ENCODE results near the gene INPP4A.

INPP4A gene

DNA sequence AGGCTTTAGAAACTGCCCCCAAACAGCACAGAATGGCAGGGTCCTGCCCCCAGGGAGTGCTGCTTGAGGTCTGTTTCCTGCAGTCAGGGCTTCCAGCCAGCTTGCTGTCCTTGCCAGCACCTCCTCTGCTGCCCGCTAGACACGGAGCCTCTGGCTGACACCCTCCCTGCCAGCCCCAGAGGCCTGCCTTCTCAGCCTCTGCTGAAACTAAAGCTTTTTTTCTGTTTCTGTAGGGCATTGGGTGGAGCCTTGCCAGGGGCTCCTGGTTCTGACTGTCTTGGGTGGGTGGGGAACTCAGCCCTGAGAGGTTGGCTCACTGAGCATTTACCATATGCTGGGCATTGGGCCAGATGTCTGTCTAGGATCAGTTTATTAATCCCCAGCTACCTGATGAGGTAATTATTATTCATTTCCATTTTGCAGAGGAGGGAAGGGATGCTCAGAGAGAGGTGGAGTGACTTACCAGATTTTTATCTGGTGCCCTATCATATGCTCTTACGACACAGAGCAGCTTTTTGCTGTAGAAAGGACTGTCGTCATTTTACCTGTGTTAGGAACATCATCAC is 35.4 kb downstream of the INPP4A start:
- POLR2A ChIA-PET: no interaction called here
- no peak overlapping the region for H3K4me3 ChIP-seq (ENCODE audit: low read depth, low read length)

DNA sequence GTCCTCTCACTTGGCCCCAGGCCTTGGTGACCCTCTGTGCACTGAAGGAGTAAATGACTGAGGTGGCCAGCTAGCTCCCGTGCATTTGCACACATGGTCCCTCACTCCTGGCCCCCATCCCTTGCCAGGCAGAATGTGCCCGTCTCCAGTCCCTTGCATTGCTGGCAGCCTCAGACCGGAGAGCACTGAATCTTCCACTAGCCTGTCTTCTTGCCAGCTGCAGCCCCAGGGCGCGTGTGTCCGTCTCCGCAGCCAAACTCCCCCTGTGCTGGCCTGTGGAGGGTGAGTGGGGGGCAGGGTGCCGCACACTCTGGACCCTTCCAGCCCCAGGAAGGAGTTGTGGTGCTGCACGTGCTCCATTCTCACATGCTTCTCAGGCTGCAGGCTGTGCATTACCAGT is 35.9 kb downstream of the INPP4A start:
- CTCF ChIA-PET: no interaction called here
- POLR2A ChIA-PET: no interaction called here

More for the DNA sequence above, 35.4 kb downstream of the INPP4A start:
- Histone ChIP-seq H3K36me3 (ENCODE audit: control insufficient read depth in 2 of 2, insufficient read depth in 1 of 2, low read length in 2 of 2) (no peaks in the 10 kb centered on the region), H3K9me3 (ENCODE audit: control insufficient read depth, insufficient read depth, low read depth, low read length) (no peaks in the 10 kb centered on the region), H3K27ac (ENCODE audit: extremely low read depth, low read depth, low read length) (no peak overlapping the region), H3K4me1 (ENCODE audit: control insufficient read depth, insufficient read depth, low read length) (peaks cover 32% of the 10 kb centered on the region)
- CTCF ChIA-PET: interaction anchor here (0.6 to 1.6 kb wide), 5 partner anchors 8 to 34 kb away, joined by 3 to 10 read pairs (median 3); no protein-coding TSS in a partner anchor
- no peak for TF ChIP-seq ZXDB (tag by site-specific recombination; IDR thresholded peaks at IDR 0.05)
- TF ChIP-seq, protein P1, sequence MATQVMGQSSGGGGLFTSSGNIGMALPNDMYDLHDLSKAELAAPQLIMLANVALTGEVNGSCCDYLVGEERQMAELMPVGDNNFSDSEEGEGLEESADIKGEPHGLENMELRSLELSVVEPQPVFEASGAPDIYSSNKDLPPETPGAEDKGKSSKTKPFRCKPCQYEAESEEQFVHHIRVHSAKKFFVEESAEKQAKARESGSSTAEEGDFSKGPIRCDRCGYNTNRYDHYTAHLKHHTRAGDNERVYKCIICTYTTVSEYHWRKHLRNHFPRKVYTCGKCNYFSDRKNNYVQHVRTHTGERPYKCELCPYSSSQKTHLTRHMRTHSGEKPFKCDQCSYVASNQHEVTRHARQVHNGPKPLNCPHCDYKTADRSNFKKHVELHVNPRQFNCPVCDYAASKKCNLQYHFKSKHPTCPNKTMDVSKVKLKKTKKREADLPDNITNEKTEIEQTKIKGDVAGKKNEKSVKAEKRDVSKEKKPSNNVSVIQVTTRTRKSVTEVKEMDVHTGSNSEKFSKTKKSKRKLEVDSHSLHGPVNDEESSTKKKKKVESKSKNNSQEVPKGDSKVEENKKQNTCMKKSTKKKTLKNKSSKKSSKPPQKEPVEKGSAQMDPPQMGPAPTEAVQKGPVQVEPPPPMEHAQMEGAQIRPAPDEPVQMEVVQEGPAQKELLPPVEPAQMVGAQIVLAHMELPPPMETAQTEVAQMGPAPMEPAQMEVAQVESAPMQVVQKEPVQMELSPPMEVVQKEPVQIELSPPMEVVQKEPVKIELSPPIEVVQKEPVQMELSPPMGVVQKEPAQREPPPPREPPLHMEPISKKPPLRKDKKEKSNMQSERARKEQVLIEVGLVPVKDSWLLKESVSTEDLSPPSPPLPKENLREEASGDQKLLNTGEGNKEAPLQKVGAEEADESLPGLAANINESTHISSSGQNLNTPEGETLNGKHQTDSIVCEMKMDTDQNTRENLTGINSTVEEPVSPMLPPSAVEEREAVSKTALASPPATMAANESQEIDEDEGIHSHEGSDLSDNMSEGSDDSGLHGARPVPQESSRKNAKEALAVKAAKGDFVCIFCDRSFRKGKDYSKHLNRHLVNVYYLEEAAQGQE (tag by site-specific recombination; IDR thresholded peaks at IDR 0.05): no peak
- TF ChIP-seq, protein P2, sequence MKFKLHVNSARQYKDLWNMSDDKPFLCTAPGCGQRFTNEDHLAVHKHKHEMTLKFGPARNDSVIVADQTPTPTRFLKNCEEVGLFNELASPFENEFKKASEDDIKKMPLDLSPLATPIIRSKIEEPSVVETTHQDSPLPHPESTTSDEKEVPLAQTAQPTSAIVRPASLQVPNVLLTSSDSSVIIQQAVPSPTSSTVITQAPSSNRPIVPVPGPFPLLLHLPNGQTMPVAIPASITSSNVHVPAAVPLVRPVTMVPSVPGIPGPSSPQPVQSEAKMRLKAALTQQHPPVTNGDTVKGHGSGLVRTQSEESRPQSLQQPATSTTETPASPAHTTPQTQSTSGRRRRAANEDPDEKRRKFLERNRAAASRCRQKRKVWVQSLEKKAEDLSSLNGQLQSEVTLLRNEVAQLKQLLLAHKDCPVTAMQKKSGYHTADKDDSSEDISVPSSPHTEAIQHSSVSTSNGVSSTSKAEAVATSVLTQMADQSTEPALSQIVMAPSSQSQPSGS (tag by site-specific recombination; IDR thresholded peaks at IDR 0.05; ENCODE audit: low read depth): 0 out of 2 replicates have a peak, but pooled peaks have one; percentile 32
- TF ChIP-seq SCRT2 (tag by site-specific recombination; IDR thresholded peaks at IDR 0.05): no peak
- TF ChIP-seq ZIC2 (tag by site-specific recombination; IDR thresholded peaks at IDR 0.05): no peak
- TF ChIP-seq GLIS2 (tag by site-specific recombination; IDR thresholded peaks at IDR 0.05): no peak
- TF ChIP-seq ZNF510 (tag by site-specific recombination; IDR thresholded peaks at IDR 0.05; ENCODE audit: insufficient replicate concordance): no peak
- TF ChIP-seq GLIS1 (tag by site-specific recombination; IDR thresholded peaks at IDR 0.05): peak; percentile 43
- TF ChIP-seq, protein P3, sequence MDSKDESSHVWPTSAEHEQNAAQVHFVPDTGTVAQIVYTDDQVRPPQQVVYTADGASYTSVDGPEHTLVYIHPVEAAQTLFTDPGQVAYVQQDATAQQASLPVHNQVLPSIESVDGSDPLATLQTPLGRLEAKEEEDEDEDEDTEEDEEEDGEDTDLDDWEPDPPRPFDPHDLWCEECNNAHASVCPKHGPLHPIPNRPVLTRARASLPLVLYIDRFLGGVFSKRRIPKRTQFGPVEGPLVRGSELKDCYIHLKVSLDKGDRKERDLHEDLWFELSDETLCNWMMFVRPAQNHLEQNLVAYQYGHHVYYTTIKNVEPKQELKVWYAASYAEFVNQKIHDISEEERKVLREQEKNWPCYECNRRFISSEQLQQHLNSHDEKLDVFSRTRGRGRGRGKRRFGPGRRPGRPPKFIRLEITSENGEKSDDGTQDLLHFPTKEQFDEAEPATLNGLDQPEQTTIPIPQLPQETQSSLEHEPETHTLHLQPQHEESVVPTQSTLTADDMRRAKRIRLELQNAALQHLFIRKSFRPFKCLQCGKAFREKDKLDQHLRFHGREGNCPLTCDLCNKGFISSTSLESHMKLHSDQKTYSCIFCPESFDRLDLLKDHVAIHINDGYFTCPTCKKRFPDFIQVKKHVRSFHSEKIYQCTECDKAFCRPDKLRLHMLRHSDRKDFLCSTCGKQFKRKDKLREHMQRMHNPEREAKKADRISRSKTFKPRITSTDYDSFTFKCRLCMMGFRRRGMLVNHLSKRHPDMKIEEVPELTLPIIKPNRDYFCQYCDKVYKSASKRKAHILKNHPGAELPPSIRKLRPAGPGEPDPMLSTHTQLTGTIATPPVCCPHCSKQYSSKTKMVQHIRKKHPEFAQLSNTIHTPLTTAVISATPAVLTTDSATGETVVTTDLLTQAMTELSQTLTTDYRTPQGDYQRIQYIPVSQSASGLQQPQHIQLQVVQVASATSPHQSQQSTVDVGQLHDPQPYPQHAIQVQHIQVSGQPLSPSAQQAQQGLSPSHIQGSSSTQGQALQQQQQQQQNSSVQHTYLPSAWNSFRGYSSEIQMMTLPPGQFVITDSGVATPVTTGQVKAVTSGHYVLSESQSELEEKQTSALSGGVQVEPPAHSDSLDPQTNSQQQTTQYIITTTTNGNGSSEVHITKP (tag by site-specific recombination; IDR thresholded peaks at IDR 0.05): peak; percentile 48
- TF ChIP-seq ZNF366 (tag by site-specific recombination; conservative IDR thresholded peaks at IDR 0.05): 0 out of 2 replicates have a peak, but pooled peaks have one; percentile 34
- 0 out of 2 replicates have a peak, but pooled peaks have one; percentile 16 for TF ChIP-seq ZNF660 (tag by site-specific recombination; IDR thresholded peaks at IDR 0.05)
- no peak for TF ChIP-seq ZFP69B (tag by site-specific recombination; IDR thresholded peaks at IDR 0.05)
- no peak for TF ChIP-seq SP7 (tag by site-specific recombination; IDR thresholded peaks at IDR 0.05)
- no peak for TF ChIP-seq ZNF221 (tag by site-specific recombination; IDR thresholded peaks at IDR 0.05; ENCODE audit: borderline replicate concordance)
- no peak for TF ChIP-seq ZBTB8A (tag by site-specific recombination; IDR thresholded peaks at IDR 0.05)
- TF ChIP-seq KLF1 (tag by site-specific recombination; IDR thresholded peaks at IDR 0.05): no peak

More for the DNA sequence above, 35.9 kb downstream of the INPP4A start:
- no peaks in the 10 kb centered on the region for H3K9me3 ChIP-seq (ENCODE audit: control insufficient read depth, insufficient read depth, low read depth, low read length)
- H3K36me3 ChIP-seq (ENCODE audit: control insufficient read depth in 2 of 2, insufficient read depth in 1 of 2, low read length in 2 of 2): no peaks in the 10 kb centered on the region
- TF ChIP-seq ZNF132 (tag by site-specific recombination; IDR thresholded peaks at IDR 0.05; ENCODE audit: borderline replicate concordance) (no peak), ZNF416 (tag by site-specific recombination; IDR thresholded peaks at IDR 0.05) (no peak), KLF9 (tag by site-specific recombination; IDR thresholded peaks at IDR 0.05; ENCODE audit: low read depth) (no peak), BCL11A (tag by site-specific recombination; IDR thresholded peaks at IDR 0.05; ENCODE audit: low read depth) (no peak), ZNF843 (tag by site-specific recombination; IDR thresholded peaks at IDR 0.05) (no peak), SETDB1 (IDR thresholded peaks at IDR 0.05; ENCODE audit: insufficient read length, low read length) (no peak)
- no peak overlapping the region for H3K27ac ChIP-seq (ENCODE audit: extremely low read depth, low read depth, low read length)
- peaks cover 26% of the 10 kb centered on the region for H3K4me1 ChIP-seq (ENCODE audit: control insufficient read depth, insufficient read depth, low read length)
- no peak overlapping the region for H3K4me3 ChIP-seq (ENCODE audit: low read depth, low read length)

Data from HEK293 (cell line).